ENCODE measurements around the gene ARHGAP1.
"Not testable (repeated sequence)": the region's sequence is repeated elsewhere in the genome, so short reads cannot be mapped to it uniquely, and the experiment has no call there.

The ARHGAP1 gene

DNA sequence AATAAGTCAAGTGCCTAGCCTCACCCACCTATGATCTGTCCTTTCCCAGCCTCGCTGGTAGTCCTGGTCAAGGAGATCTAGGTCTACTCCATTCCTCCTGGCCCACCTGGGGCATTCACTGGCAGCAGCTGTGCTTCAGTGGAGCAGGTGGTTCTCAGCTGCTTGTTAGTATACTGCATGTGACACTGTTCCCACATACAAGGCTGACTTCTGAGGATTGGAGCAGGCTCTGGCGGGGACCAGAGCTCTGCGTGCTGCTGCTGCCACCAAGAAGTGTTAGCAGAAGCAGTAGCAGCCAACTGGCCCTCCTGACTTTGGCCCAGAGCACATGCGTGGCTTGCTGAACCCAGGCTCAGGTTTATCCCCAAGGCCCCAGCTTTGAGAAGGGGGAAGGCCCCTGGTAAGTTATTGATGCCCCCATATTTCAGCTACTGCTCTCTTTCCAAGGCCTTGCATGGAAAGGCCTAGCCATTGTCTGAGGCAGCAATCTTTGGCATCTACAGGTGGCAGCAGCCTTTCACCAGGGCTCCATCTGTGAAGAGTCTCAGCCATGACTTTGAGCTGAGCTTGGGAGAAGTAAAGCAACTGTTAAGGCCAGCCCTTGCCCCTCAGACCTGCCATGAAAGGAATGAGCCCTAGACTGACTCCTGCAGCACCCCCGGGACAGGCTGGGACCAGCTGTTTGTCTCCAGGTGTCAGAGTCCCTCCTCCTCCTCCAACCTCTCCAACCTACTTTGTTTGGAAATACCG is 26.5 kb downstream of the ARHGAP1 start:
- no peak for DNase-seq (ENCODE audit: low read depth)

DNA sequence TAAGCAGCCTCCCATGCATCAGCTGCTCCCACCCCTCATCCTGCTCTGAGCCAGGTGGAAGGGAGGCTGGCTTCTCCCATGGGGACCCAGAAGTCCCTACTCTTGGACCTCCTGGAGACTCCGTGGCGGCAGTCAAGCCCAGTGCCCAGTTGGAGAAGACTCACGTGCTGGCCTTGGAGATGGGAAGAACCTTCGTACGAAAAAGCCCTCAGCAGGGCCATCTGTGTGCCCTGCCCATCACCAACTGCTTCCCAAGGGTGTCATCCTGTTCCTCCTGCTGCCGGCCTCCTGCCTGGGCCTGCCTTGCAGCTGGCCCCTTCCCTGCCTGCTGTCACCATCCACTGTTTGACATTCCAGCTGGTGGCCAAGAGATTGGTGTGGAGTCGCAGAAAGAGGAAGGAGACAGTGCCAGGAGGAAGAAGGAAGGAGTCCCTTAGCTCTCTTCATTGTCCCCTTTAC is 28.0 kb downstream of the ARHGAP1 start:
- DNase-seq (ENCODE audit: low read depth): no peak

DNA sequence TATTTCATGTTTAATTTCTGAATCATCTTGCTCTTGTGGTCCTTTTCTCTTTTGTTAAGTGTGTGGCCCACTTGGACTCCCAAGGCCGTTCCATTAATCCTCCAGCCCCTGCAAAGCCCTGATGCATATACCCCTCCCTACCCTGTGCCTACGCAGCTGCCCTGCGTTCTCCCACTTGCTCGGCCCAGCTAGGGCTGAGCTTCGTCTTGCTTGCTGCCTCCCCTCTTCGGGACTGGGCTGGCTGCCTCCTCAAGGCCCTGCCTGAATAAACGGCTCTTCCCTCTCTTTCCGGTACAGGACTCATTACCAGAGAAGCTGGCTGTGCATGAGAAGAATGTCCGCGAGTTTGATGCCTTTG is 28.5 kb downstream of the ARHGAP1 start:
- DNase-seq (ENCODE audit: low read depth): no peak

DNA sequence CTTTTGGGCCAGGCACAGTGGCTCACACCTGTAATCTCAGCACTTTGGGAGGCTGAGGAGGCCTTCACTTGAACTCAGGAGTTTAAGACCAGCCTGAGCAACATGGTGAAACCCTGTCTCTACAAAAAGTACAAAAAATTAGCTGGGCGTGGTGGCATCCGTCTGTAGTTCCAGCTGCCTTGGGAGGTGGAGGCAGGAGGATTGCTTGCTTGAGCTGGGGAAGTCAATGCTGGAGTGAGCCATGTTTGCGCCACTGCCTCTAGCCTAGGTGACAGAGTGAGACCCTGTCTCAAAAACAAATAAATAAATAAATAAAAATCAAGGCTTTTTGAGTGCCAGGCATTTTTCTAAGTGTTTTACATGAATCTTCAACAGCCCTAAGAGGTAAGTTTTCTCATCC is 29.9 kb downstream of the ARHGAP1 start:
- not testable (repeated sequence) for DNase-seq (ENCODE audit: low read depth)

DNA sequence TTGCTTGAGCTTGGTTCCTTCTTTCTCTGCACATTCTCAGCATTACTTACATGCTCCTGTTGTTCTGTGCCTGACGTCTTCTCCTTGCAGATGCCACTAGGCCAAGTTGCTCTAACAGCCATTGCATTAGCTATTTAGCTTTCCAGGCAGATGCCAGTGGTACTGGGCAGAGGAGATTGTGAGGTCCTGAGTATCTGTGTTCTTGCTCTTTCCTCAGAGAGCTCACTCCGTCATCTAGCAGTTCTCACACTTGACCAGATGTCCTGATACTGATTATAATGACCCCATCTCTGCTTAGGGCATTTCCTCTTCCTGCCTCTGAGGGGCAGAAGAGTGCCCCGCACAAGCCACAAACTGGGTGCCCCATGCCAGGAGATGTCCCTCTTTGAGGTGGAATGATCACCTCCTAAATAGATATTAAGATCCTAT is 30.7 kb downstream of the ARHGAP1 start:
- no peak for DNase-seq (ENCODE audit: low read depth)

DNA sequence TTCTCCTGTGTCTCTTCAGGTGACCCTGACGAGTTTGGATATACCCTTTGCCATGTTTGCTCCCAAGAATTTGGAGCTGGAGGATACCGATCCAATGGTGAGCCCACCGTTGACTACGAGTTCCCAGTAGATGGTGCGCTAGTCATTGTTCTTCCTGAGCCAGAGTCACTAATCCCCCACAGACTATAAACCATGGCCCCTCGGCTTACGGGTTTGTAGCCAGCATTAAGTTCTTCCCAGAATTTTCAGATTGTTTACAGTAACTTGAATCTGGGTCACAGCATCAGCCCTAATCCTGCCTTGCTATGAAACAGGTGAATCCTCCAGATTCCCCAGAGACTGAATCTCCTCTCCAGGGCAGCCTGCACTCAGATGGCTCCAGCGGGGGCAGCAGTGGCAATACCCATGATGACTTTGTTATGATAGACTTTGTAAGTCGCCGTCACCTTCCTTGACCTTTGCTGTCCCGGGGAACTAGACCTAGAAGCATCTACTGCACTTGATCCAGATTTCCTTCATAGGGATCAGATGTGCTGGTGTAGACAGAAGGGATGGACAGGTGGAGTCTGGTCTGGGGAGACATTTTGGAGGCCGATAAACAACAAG is 31.8 kb downstream of the ARHGAP1 start:
- DNase-seq (ENCODE audit: low read depth): no peak

DNA sequence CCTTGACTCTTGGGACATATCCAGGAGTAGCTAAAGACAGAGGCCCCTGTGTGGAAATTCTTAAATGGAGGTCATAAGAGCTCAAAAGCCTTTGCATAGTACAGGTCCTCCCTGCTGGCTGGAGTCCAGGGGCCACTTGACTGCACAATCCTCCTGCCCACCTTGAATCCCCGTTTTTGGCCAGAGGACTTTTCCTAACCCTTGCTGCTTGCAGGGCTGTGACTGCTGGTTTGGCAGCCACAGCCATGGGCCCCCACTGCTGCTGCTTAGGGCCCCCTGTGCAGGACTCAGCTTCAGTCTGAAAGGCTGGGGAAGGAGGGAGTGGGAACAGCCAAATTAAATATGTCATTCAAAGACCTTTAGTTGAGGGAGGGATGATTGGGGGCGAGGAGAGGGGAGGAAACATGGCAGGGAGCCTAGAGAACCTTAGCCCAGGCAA is 33.4 kb downstream of the ARHGAP1 start:
- DNase-seq (ENCODE audit: low read depth): no peak

DNA sequence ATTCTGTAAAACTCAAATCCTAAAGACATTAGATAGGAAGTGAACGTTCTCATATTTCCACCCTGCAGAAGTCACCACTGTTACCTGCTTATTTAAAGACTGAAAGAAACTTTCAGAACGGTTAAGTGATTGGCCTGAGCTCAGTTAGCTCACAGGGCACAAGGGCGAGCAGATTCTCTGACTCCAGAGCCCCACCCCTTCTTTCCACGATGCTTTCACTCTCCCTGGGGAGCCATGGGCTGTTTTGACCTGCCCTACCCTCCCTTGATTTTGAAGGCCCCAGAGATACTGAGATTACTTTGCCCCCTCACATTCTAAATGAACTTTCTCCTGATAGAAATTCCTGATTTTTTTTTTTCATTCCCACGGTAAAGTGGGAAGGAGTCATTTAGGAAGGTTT is 33.9 kb downstream of the ARHGAP1 start:
- no peak for DNase-seq (ENCODE audit: low read depth)

DNA sequence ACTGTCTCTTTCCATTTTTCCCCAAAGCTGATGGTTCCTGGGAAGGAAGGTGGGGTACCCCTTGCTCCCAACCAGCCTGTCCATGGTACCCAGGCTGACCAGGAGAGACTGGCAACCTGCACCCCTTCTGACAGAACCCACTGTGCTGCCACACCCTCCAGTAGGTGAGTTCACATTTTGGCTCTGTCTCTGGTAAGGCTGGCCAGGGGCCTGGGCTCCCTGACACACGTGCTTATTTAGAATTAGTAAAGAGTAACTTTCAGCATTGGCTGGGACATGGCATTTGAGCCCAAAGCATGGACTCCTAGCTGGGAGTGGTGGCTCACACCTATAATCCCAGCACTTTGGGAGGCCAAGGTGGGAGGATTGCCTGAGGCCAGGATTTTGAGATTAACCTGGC is 35.1 kb downstream of the ARHGAP1 start:
- no peak for DNase-seq (ENCODE audit: low read depth)

DNA sequence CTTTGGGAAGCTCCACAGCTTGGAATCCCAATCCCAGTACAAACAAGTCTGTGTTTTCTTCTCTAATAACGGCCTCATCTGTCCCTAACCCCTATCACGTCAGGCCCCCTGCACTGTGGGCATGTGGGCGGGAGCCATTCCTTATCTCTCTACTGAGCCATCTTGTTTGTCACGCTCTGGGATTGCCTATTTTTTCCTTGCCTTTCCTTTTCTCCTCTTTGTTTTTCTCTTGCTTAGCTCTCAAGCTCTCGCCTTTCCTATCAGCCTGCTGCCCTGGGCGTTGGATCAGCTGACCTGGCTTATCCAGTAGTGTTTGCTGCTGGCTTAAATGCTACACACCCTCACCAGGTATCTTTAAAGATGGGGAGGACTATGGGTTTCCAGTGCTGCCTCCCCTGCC is 35.8 kb downstream of the ARHGAP1 start:
- no peak for DNase-seq (ENCODE audit: low read depth)

DNA sequence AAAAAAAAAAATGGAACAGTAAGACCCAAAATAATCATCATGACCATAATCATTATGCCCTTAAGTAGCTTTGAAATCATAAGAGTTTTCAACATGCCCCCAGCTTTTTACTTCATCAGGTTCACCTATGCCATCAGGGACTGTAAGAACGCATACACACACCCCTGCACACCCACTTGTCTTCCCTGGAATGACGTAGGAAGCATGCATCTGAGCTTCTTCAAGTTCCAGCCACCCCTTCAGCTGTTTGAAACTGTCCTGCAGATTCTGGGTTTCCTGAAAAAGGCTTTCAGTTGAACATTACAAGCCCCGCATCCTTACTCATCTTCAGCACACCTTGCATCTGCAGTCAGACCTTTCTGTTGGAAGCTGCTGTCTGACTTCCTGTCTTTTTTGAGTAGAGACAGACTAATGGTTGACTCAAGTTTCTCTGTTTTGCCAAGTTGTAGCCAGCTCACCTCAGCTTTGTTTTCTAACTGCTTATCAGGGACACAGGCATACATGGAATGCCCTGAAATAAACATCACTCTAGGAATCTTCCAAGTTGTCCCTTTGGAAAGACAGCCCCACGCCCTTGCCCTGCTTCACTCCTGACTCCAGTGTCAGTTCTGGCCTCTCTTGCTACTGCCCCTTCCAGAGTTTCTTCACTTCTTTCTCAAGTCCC is 37.0 kb downstream of the ARHGAP1 start:
- no peak for DNase-seq (ENCODE audit: low read depth)

DNA sequence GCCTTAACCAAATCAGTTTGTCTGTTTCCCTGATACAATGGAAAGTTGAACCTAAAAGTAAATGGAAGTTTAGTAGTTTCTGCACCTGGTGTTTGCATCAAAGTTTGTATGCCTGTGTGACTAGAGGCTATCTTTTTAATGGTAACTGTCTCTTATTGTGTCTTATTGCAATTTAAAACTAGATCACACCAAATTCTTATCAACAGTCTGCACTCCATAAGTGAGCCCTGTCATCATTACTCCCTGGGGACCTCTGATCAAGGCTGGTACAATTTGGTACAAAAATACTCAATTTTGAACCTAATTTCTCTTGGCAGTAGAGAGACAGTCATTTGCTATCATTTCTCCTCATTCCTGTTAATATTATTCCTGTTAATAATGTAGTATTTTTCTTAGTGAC is 38.1 kb downstream of the ARHGAP1 start:
- DNase-seq (ENCODE audit: low read depth): no peak

DNA sequence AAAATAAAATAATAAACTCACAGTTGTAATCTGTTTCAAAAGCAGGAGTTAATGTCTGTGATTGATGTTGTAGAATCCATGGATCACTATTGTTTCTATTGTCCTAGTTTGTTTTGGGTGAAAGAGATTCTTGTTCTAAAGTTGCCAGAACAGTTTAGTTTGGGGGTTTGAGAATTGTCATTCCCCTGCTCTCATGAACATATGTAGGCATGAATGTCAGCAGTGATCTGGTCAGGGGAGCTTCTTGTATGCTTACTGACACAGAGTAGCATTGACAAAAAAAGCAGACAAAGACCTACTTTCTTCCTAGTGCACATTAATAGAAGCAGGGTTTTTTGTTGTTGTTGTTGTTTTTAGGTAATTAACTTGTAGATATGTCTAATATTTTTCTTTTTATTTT is 38.6 kb downstream of the ARHGAP1 start:
- DNase-seq (ENCODE audit: low read depth): no peak

DNA sequence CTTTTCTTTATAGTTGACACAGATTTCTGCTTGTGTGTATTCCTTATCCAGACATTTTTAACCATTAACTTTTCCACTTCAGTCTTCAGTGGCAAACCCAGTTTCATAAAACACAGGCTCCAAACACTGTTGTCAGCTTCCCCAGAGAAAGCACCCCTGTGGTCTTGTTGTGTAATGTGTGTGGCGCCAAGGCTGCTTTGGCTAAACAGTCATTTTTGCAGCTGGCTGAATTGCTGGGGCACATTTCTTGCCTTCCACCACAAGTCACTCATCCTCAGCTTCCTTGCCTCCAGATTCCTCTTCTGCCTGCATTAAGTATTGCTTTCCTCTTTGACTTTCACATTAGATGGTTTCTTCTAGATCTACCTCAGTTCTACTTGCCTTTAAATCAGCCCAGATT is 40.5 kb downstream of the ARHGAP1 start:
- peak; percentile 65 for DNase-seq (ENCODE audit: low read depth)

DNA sequence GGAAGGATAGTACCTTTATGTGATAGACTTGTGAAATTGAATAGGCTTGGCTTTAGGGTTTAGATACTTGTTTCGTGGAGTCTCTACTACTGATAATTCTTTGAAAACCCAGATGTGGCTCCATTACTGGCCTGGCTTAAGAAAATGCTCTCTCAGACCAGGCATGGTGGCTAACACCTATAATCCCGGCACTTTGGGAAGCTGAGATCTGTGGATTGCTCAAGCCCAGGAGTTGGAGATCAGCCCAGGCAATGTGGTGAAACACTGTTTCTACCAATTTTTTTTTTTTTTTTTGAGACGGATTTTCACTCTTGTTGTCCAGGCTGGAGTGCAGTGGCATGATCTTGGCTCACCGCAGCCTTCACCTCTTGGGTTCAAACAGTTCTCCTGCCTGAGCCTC is 42.2 kb downstream of the ARHGAP1 start:
- peak; percentile 77 for DNase-seq (ENCODE audit: low read depth)

DNA sequence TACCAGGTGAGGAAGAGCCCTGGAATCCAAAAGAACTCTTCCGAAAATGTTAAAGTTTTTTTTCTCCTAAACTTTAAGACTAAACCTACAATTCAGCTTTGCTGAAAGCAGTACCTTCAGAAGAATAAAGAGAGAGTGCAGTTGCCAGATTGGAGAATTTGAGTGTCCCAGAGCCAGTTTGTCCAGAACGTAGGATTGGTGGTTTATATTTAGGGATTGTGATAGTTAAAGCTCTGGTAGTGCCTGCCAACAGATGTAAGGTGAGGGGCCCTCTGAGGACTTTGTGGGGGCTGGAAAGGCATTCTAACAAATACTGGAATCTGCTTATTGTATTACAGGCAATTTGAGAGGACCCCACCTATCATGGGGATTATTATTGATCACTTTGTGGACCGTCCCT is 43.2 kb downstream of the ARHGAP1 start:
- DNase-seq (ENCODE audit: low read depth): no peak

DNA sequence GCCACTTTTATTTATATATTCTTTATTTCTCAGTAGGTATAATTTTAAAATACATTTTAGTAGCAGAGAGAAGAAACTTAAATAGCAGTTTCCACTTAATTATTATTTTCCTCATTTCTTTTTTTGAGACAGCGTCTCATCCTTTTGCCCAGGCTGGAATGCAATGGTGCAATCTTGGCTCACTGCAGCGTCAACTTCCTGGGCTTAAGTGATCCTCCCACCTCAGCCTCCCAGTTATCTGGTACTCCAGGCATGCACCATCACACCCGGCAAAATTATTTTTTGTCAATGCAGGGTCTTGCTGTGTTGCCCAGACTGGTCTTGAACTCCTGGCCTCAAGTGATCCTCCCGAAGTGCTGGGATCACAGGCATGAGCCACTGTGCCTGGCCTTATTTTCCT is 44.8 kb downstream of the ARHGAP1 start:
- no peak for DNase-seq (ENCODE audit: low read depth)

DNA sequence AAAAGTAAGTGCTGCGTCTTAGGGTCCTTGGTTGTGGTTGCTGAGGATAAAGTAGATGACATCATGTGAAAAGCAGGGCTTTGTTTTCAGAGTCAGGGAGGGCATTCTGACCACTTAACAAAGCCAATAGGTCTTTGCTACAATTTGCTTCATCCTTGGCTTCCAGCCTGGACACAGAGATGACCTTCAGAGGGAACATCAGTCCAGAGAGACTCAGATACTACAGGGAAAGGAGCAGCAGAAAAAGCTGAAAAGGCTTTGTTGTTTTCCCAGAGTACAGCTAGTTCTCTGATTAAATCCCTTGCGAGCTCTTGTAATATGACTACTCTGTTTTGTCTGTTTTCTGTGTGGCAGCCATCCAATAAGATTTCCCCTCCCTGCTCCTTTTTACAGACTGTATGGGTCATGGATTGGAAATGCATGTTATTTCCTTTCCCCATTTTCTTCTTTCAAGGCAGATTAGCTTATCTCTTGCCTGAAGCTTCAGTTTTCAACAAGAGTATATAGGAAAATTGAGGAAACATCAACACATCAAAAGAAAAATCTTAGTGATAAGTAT is 51.2 kb downstream of the ARHGAP1 start:
- DNase-seq (ENCODE audit: low read depth): peak; percentile 94

DNA sequence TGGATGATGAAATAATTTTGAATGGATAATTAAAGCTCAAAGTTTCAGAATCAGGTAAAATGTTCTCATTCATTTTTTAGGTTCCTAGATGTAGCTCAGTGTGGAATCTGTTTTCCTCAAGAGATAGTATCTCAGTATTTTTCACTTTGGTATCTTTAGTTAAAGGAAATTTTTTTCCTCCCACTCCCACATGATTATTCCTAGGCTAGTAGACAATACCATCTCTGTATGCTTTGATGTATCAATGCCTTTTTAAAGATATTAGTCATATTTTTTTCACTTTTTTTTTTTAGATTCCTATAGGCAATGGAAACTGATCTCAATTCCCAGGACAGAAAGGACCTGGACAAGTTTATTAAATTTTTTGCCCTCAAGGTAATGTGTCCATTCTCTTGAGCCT is 56.4 kb downstream of the ARHGAP1 start:
- DNase-seq (ENCODE audit: low read depth): no peak

DNA sequence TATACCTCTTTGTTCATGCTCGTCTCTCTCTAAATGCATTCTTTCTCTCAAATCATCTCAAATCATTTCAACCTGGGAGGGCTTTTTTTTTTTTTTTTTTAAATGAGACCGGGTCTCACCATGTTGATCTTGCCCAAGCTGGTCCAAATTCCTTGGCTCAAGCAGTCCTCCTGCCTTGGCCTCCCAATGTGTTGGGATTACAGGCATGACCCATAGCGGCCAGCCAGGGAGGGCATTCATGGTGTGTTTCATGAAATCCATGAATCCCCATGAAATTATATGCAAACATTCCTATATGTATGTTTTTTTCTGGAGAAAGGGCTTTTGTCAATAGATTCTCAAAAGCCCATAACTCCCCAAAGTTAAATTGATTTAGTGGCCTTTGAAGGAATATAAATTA is 56.9 kb downstream of the ARHGAP1 start:
- DNase-seq (ENCODE audit: low read depth): no peak

DNA sequence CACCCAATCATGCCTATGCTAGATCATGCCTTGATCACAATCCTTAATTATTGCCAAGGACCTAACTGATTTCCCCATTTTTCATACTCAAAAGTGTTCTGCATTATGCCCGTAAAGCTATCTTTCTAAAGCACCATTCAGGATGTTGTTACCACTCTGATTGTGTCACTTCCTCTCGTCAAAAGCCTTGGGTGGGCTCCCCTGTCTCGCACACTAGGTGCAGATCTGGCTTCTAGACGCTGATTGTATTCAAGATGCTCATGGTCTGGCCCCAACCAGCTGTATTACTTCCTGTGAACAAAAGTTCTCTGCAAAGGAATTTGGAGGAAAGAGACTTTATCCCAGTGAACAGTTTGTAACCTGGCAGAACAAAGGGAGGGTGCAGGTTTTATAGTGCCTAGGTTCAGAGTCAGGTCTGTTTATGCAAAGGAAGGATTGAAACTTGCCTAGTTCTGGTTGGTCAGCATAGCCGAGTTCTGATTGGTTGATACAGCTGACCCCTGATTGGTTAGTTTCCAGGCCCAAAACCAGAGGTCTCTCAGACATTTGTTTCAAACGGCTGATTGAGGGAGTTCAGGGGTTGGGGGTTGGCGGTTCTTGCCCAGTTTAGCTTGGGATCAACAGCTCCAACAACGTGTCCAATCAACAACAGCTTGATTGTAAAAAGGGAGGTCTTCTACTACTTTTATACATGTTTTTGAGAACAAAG is 57.6 kb downstream of the ARHGAP1 start:
- no peak for DNase-seq (ENCODE audit: low read depth)

DNA sequence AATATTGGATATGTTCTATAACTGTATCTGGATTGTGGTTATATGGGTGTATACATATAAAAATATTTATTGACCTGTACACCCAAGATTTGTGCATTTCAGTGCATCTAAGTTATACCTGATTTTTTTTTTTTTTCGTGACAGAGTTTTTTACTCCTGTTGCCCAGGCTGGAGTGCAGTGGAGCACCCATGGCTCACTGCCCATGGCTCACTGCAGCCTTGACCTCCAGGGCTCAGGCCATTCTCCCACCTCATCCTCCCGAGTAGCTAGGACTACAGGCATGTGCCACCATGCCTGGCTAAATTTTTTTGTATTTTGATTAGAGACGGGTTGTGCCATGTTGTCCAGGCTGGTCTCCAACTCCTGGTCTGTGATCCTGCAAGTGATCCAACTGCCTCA is 58.8 kb downstream of the ARHGAP1 start:
- DNase-seq (ENCODE audit: low read depth): no peak
